Prostate gland (tissue), 2 donors: Measurements from ENCODE around the gene CXXC1. TPM values are rescaled to one million over a fixed set of nuclear protein-coding genes. Genes with fewer than 3 reads are reported as not detected.
"Not testable (repeated sequence)": the region's sequence is repeated elsewhere in the genome, so short reads cannot be mapped to it uniquely, and the experiment has no call there.

Experiments used
- DNase-seq: peaks from one replicate; pipeline ENCODE4 v3.0.0-alpha.2; 2019; ENCODE audit warnings: low spot score
- H3K27ac ChIP-seq, 2 donors: fragments of 200-600 bp; sonication (generic); 2 replicates each; pipeline ENCODE4 v1.5.1; 2017 to 2019
- H3K27me3 ChIP-seq: fragments of 200-600 bp; sonication (generic); replicated peaks from 2 replicates; pipeline ENCODE4 v1.5.1; 2019; ENCODE audit not compliant: insufficient read depth
- H3K36me3 ChIP-seq, 2 donors: fragments of 200-600 bp; sonication (generic); 1 replicate in 1 of 2; 2 replicates in 1 of 2; pipeline versions ENCODE4 v1.5.1 to v1.8.1; 2017 to 2019
- H3K4me1 ChIP-seq: fragments of 200-600 bp; sonication (generic); replicated peaks from 2 replicates; pipeline ENCODE4 v1.5.1; 2019
- H3K4me3 ChIP-seq, 2 donors: fragments of 200-600 bp; sonication (generic); 2 replicates each; pipeline ENCODE4 v1.5.1; 2017 to 2019
- H3K9me3 ChIP-seq: fragments of 200-600 bp; sonication (generic); 2 replicates; pipeline ENCODE4 v1.5.1; 2017
- POLR2A ChIP-seq: fragments of 450-650 bp; IDR thresholded peaks from one replicate; pipeline ENCODE4 v1.6.1; 2016; ENCODE audit warnings: antibody characterized with exemption, mild to moderate bottlenecking
- POLR2AphosphoS5 ChIP-seq: sonication (generic); formaldehyde crosslinking; IDR thresholded peaks from one replicate; pipeline ENCODE4 v1.6.1; 2017; ENCODE audit warnings: antibody characterized with exemption
- WGBS: methylation state at CpG from one replicate; pipeline ENCODE4 v1.1.5; 2018; 5-methylcytosine and 5-hydroxymethylcytosine counted together
- intact Hi-C: fragments of 100-400 bp; cut with DNase I; formaldehyde crosslinking; loops from one replicate; pipeline ENCODE4 v1.14.2; 2022
- total RNA-seq, 2 donors: library from RNA; depleted of rRNA; stranded (reverse); fragments of >200 nt; gene quantifications; one replicate each; pipeline ENCODE4 v1.1.0, GENCODE V29; 2016
- TF ChIP-seq, protein P1 (sequence below), 4 experiments: fragments of 200-600 bp in 2 of 4; fragments of 450-650 bp in 2 of 4; sonication (generic) in 2 of 4; IDR thresholded peaks; 1 replicate in 3 of 4; 2 replicates in 1 of 4; pipeline ENCODE4 v1.5.1; 2016 to 2019; ENCODE audit warnings: antibody characterized with exemption in 4 of 4, mild to moderate bottlenecking in 2 of 4, moderate library complexity in 2 of 4

Gene CXXC1
- total RNA-seq, 2 donors from 2014 or later: 61.9 to 87.4 TPM

DNA sequence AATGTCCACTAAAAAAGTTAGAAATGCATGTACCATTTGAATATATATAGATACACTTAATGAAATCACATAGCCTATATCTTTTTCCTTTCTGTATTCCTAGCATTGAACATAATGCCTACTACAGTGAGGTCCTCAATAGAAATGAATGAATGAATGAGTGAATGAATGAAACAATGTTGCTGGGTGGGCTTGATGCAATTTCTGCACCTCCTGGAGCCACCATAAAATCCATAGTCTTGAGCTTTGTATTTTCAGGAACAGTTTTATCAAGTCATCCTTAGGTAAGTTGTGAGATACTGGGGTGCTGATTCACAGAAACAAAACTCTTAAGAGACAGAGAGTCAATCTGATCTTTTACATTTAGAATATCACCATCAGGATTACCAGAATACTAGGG lies 24.5 kb downstream of the CXXC1 start:
- H3K4me3 ChIP-seq: no peak overlapping the region
- no peak for TF ChIP-seq POLR2AphosphoS5
- TF ChIP-seq POLR2A: no peak
- TF ChIP-seq, protein P1, sequence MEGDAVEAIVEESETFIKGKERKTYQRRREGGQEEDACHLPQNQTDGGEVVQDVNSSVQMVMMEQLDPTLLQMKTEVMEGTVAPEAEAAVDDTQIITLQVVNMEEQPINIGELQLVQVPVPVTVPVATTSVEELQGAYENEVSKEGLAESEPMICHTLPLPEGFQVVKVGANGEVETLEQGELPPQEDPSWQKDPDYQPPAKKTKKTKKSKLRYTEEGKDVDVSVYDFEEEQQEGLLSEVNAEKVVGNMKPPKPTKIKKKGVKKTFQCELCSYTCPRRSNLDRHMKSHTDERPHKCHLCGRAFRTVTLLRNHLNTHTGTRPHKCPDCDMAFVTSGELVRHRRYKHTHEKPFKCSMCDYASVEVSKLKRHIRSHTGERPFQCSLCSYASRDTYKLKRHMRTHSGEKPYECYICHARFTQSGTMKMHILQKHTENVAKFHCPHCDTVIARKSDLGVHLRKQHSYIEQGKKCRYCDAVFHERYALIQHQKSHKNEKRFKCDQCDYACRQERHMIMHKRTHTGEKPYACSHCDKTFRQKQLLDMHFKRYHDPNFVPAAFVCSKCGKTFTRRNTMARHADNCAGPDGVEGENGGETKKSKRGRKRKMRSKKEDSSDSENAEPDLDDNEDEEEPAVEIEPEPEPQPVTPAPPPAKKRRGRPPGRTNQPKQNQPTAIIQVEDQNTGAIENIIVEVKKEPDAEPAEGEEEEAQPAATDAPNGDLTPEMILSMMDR (IDR thresholded peaks at IDR 0.05): no peak
- intact Hi-C loops: no loop called here
- no peaks in the 10 kb centered on the region for H3K4me1 ChIP-seq
- no peak for DNase-seq
- no peaks in the 10 kb centered on the region for H3K9me3 ChIP-seq
- no peaks in the 10 kb centered on the region for H3K36me3 ChIP-seq
- H3K27me3 ChIP-seq: no peaks in the 10 kb centered on the region
- no peak overlapping the region for H3K27ac ChIP-seq

DNA sequence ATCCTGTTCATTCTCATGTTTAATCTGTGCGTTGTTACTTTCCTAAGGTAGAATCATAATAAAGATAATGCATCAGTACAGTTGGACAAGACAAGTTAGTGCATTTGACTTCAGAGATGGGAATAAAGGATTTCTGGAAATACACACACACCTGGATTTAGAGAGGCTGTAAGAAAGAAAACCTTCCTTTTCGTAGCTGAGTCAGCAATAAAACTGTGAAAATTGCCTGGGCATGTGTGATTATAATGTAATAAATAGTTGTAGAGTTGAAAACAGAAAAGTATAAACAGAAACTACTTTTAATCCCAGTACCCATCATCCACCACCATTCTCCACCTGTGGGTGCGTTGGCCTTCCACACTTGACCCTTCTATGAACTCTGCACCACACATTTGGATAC lies 36.6 kb downstream of the CXXC1 start:
- TF ChIP-seq POLR2AphosphoS5: no peak
- TF ChIP-seq POLR2A: no peak
- intact Hi-C loops: no loop called here
- no peak overlapping the region for H3K27ac ChIP-seq
- no peaks in the 10 kb centered on the region for H3K27me3 ChIP-seq
- WGBS: 42% methylated on average over 3 of the region's 3 CpGs
- no peak overlapping the region for H3K4me3 ChIP-seq
- no peaks in the 10 kb centered on the region for H3K4me1 ChIP-seq
- no peaks in the 10 kb centered on the region for H3K9me3 ChIP-seq
- H3K36me3 ChIP-seq: no peaks in the 10 kb centered on the region
- DNase-seq: no peak

DNA sequence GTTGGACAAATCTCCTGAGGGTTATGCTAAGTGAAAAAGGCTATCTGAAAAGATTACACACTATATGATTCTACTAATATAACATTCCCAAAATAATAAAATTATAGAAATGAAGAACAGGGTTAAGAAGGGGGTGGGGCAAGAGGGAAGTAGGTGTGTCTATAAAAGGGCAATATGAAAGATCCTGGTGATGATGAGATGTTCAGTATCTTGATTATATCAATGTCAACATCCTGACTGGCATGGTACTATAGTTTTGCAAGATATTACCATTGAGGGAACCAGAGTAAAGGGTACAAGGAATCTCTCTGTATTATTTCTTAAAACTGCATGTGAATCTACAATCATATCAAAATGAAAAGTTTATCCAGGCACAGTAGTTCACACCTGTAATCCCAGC lies 37.9 kb downstream of the CXXC1 start:
- DNase-seq: no peak
- H3K36me3 ChIP-seq: no peaks in the 10 kb centered on the region
- H3K4me3 ChIP-seq: no peak overlapping the region
- H3K9me3 ChIP-seq: no peaks in the 10 kb centered on the region
- H3K4me1 ChIP-seq: no peaks in the 10 kb centered on the region
- H3K27ac ChIP-seq: no peak overlapping the region
- no peaks in the 10 kb centered on the region for H3K27me3 ChIP-seq
- intact Hi-C loops: no loop called here
- TF ChIP-seq POLR2AphosphoS5 (no peak), POLR2A (no peak)
- TF ChIP-seq, protein P1 (IDR thresholded peaks at IDR 0.05): no peak

DNA sequence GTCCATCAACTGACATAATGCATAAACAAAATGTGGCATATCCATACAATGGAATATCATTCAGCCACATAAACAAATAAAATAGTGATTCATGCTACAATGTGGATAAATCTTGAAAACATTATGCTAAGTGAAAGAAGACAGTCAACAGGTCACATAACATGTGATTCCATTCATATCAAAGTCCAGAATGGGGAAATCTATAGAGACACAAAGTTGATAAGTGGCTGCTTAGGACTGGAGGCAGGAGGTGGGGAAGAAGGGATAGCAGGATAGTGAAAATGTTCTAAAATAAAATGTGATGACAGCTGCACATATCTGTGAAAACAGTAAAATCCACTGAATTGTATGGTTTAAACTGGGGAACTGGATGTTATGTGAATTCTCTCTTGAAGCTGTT lies 39.9 kb downstream of the CXXC1 start:
- no peaks in the 10 kb centered on the region for H3K9me3 ChIP-seq
- H3K36me3 ChIP-seq: no peaks in the 10 kb centered on the region
- no peak overlapping the region for H3K27ac ChIP-seq
- H3K27me3 ChIP-seq: no peaks in the 10 kb centered on the region
- H3K4me1 ChIP-seq: no peaks in the 10 kb centered on the region
- intact Hi-C loops: no loop called here
- no peak for TF ChIP-seq POLR2AphosphoS5
- no peak overlapping the region for H3K4me3 ChIP-seq
- DNase-seq: no peak

DNA sequence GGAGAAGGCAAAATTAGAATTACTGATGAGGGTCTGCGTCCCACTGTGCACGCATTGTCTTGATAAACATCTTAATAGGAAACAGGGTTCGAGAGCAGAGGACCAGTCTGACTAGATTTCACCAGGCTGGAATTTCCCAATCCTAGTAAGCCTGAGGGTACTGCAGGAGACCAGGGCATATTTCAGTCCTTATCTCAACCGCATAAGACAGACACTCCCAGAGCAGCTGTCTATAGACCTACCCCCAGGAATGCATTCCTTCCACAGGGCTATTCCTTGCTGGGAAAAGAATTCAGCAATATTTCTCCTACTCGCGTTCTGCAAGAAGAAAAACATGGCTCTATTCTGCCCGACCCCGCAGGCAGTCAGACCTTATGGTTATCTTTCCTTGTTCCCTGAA lies 45.7 kb downstream of the CXXC1 start:
- H3K27me3 ChIP-seq, H3K36me3 ChIP-seq, H3K27ac ChIP-seq, H3K4me1 ChIP-seq, H3K4me3 ChIP-seq, DNase-seq, intact Hi-C loops, H3K9me3 ChIP-seq: not testable (repeated sequence)
- 71% methylated on average over 8 of the region's 8 CpGs for WGBS

DNA sequence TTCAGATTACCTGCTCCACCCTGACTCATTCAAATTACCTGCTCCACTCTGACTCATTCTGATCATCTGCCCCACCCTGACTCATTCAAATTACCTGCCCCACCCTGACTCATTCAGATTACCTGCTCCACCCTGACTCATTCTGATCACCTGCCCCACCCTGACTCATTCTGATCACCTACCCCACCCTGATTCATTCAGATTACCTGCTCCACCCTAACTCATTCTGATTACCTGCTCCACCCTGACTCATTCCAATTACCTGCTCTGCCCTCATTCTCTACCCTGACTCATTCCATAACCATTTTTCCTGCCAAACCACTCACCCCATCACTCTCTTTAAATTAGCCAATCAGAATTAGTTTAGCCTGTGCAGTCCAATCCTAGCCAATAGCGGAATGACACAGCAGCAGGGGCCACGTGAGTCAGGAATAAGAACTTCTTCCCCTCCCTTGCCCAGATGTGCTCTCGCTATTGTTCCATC lies 47.4 kb downstream of the CXXC1 start:
- no peak for TF ChIP-seq POLR2A
- TF ChIP-seq, protein P1 (IDR thresholded peaks at IDR 0.05): no peak
- Histone ChIP-seq H3K36me3 (no peaks in the 10 kb centered on the region), H3K4me1 (no peaks in the 10 kb centered on the region), H3K9me3 (no peaks in the 10 kb centered on the region), H3K27ac (no peak overlapping the region), H3K4me3 (no peak overlapping the region), H3K27me3 (no peaks in the 10 kb centered on the region)
- intact Hi-C loops: no loop called here
- 92% methylated on average over 3 of the region's 3 CpGs for WGBS
- no peak for DNase-seq
